ENCODE data around the gene SORCS2.

GRCh38 chr4:7635445-7636239, 443.3 kb downstream of the SORCS2 start:
- TF ChIP-seq ZBTB7A (IDR thresholded peaks at IDR 0.05; ENCODE audit: low read depth) = no peak
- no peak for TF ChIP-seq EP300 (IDR thresholded peaks at IDR 0.05; ENCODE audit: borderline replicate concordance)
- TF ChIP-seq TEAD4 (IDR thresholded peaks at IDR 0.05) = no peak

Data from Ishikawa (cell line).